ENCODE data around the gene ANKRD39.

ANKRD39 gene

GRCh38 chr2:96828874-96829273 lies 28.9 kb downstream of the ANKRD39 start:
- DNase-seq, result no peak

- DNase-seq, result no peak
Measured at GRCh38 chr2:96828436-96828835, 29.4 kb downstream of the ANKRD39 start.

GRCh38 chr2:96826546-96827278 lies 31.1 kb downstream of the ANKRD39 start:
- DNase-seq, result no peak

DNA sequence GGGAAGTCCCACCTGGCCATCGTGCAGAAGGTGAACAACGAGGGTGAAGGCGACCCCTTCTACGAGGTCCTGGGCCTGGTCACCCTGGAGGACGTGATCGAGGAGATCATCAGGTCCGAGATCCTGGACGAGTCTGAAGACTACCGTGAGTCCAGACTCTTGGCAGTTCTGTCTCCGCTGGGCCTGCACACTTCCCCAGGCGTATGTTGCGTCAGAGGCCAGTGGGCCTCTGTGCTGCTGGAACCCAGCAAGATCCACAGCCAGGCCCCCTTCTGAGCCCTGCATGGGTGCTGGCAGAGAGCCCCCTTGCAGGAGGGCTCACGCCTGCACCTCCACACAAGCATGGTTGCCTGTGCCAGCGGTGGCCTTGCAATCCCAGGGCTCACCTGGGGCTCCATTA lies 32.8 kb downstream of the ANKRD39 start:
- DNase-seq, result no peak

DNA sequence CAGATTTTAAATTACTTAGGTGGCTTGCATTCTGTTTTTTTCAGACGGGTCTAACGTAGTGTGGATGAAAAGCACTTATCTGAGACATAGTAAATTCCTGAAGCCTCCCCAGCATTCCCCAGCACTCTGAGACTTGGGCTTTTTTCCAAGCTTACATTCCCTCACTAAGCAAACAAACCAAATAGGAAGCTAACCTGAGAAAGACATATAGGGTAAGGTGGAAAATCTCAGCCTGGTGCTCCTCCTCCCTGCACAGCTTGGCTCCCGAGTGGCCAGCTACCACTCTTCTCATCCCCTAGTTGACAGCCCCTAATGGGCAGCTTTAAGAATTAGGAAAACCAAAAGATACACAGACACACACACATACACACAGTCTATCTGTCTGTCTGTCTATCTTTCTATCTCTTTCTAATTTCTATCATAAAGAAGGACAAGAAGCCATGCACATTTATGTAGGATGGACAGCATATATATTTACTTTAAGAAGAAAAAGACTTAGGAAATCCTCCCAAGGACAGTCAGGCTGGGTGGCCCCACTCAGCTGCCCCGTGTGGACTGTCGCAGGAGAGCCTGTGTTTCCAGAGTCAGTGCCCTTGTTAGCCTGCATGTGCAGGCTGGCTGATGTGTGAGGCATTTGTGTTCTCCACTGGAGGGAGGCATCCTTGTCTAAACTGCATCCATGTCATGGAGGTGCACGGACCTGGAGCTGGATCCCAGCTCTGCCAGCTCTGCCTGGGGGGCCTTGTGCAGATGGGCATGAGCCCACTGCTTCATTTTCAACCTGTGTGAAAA lies 33.5 kb downstream of the ANKRD39 start:
- DNase-seq, result no peak

GRCh38 chr2:96823198-96823597 lies 34.6 kb downstream of the ANKRD39 start:
- DNase-seq, result no peak

GRCh38 chr2:96822786-96823185 lies 35.0 kb downstream of the ANKRD39 start:
- DNase-seq, result no peak

DNA sequence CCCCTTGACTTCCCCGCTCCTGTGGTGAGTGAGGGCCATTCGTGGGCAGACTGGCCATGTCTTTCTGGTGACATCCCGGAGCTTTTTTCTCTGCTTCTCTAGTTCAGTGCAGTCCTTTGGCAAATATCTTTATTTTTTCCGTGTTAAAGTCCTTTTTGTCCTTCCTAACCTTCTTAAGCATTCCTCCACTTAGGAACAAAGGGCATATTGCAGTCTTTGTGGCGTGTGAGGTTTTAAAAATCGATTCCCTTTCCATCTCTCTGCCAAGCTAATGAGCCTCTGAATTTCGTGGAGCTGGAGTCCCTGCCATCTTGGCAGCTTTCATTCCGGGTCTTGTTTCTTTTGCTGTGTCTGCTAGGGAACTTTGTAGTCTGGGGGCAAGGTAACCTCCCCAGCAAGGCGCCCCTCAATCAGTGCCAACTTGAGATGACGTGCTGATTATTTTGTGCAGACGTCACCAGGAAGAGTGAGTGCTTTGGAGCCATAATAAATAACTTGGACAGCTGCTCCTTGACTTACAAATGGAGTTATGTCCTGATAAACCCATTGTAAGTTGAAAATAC lies 36.6 kb downstream of the ANKRD39 start:
- DNase-seq, result no peak

GRCh38 chr2:96819876-96820511 lies 37.8 kb downstream of the ANKRD39 start:
- no peak for DNase-seq

GRCh38 chr2:96819128-96819875 lies 38.5 kb downstream of the ANKRD39 start:
- DNase-seq, result no peak

GRCh38 chr2:96817882-96818281 lies 39.9 kb downstream of the ANKRD39 start:
- DNase-seq, result no peak

DNA sequence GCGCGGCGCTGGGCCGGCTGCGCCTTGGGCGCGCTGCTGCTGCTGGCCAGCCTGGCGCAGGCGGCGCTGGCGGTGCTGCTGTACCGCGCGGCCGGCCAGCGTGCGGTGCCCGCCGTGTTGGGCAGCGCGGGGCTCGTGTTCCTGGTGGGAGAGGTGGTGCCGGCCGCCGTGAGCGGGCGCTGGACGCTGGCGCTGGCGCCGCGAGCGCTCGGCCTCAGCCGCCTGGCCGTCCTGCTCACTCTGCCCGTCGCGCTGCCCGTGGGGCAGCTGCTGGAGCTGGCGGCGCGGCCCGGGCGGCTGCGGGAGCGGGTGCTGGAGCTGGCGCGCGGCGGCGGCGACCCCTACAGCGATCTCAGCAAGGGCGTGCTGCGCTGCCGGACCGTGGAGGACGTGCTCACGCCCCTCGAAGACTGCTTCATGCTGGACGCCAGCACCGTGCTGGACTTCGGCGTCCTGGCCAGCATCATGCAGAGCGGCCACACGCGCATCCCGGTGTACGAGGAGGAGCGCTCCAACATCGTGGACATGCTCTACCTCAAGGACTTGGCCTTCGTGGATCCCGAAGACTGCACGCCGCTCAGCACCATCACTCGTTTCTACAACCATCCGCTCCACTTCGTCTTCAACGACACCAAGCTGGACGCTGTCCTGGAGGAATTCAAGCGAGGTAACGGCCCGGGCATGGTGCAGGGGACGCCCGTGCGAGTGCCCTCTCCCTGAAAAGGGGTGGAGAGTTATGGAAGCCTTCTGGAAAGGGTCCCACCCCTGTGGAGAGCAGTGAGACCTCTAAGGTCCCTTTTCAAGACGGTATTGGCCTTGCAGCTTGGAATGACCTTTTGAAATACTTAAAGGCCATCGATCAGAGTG lies 40.7 kb downstream of the ANKRD39 start:
- DNase-seq, result peak; percentile 55

DNA sequence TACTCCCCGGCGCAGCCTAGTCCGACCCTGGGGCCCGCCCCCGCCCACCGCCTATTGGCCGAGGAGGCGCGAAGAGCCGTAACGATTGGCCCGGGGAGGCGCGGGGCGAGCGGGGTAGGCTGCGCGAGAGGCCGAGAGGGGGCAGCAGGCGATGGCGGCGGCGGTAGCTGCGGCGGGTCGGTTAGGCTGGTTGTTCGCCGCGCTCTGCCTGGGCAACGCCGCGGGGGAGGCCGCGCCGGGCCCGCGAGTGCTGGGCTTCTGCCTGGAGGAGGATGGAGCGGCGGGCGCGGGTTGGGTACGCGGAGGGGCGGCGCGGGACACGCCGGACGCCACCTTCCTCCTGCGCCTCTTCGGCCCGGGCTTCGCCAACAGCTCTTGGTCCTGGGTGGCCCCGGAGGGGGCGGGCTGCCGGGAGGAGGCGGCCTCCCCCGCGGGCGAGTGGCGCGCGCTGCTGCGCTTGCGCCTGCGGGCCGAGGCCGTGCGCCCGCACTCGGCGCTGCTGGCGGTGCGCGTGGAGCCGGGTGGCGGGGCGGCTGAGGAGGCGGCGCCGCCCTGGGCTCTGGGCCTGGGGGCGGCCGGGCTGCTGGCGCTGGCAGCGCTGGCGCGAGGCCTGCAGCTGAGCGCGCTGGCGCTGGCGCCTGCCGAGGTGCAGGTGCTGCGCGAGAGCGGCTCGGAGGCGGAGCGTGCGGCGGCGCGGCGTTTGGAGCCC lies 41.5 kb downstream of the ANKRD39 start, which contains the start of gene CNNM3:
Gene CNNM3 (plus strand): TSS at position 142 of the 709 bp plus-strand sequence. CDS start 10 bp downstream, at position 152.
- DNase-seq, result peak; percentile 99

DNA sequence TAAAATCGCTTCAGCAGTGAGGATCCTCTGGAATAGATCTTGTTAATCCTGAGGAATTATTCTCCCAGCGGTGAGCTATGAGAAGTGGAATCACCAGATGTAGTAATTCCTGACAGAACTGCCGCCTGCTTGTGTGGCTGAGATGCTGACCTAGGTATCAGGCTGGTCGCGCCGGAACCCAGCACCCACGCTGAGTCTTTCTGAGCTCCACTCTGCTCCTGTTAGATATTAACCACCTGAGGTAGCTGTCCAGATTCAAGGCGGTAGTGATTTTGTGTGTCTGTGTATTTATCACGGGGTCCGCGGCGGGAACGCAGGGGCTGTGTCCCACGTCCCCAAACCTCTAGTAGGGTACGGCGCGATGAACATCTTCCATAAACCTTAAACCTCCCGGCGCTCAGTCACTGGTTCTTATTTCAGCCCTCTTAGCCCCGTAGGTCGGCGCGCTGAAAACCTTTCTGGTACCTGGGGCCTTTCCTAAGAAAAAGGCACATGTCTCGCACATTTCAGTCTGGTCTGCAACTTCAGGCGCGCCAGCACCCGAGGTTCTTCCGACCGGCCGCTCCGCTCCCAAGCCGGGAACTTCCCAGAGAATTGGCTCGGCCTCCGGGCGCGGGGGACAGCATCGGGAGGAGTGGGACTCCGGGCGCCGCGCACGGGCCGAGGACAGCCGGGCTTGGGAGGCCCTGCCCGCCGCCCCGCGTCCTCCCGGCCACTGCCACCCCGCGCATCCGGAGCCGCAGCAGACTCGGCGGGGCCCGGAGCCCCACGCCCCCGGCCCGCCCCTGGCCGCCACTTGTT lies 42.3 kb downstream of the ANKRD39 start:
- peak; percentile 85 for DNase-seq

GRCh38 chr2:96813656-96814055 lies 44.2 kb downstream of the ANKRD39 start:
- no peak for DNase-seq

DNA sequence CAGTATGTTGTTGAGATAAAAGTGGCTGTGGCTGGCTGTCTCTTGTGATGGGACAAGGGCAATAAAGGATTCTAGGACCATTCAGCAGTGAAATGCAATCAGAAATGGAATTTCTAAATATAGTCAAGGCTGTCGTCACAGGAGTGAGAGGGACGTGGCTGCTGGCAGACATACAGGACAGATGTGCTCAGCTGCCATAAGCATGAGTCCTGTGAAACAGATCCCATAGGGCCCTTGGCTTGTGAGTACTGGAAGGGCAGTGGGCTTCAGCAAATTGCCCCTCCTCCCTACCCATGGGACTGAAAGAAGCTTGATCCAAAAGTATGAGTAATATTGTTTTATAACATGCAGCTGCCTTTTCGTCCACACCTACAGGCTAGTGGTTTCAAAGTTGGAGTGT lies 45.9 kb downstream of the ANKRD39 start:
- no peak for DNase-seq

DNA sequence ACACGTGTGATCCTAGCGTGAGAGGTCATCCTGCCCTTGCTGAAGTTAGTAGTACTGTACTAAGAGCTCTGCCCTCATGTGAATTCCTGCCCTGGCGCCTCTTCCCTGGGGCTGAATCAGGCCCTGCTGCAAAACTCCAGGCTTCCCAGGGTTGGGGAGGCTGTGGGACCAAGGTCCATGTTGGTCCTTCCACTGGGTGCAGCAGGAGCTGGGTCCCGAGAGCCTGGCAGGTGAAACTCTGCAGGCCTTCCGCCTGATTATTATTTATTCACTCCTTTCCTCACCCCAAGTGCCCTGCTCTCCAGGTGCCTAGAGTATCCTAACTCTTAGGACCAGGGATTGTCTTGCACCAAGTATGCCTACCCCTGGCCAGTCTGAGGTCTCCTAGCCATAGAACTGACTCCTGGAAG lies 47.0 kb downstream of the ANKRD39 start:
- no peak for DNase-seq

DNA sequence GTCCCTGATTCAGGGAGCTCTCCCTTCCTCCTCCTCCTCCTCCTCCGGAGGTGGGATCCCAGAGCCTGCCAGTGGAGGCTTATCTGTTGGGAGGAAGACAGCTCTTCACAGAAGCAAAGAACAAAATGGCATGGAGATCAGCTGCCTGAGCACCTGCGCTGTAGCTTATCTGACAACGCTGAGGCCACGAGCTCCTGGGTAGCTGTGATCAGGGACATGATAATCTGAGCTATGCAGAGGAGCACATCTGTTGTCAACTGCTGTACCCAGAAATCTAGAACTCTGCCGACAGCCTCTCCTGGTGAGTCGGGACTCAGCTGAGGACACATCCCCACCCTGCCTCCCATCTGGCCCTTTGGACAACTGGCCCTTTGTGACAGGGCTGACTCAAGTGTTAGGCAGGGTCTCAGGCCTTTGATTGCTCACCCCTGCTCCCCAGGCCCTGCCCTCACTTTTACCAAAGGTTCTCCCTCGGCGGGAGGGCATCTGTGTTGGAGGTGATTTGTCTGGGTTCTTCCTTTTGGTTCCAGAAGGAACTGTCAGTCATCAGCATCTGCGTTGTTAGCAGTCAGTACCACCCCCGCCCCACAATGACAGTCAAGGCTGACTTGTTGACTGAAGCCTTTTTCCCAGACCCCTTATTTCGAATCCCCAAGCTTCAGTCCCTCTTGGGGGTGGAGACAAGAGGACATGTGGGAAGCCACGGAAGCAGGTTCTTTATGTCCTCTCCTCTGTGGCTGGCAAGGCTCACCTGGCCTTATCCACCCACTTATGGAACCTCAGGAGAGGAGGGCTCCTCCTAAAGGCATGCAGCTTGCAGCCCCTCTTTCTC lies 47.6 kb downstream of the ANKRD39 start:
- no peak for DNase-seq

Measured in right kidney (tissue), 1 donor.